H1 (cell line): ENCODE data around the gene ZAP70. TPM values are rescaled to one million over a fixed set of nuclear protein-coding genes. Genes with fewer than 3 reads are reported as not detected.

Source experiments
- CTCF ChIA-PET: fragments of 300-600 bp; sonication (Branson Sonifier 250); formaldehyde crosslinking; loops from one replicate; lab custom pipeline; 2021; ENCODE audit not compliant: partially characterized antibody; lab: Charles Lee
- POLR2A ChIA-PET: fragments of 300-600 bp; sonication (Branson Sonifier 250); formaldehyde crosslinking; loops from one replicate; lab custom pipeline; 2021; ENCODE audit warnings: inconsistent platforms; ENCODE audit not compliant: partially characterized antibody; lab: Charles Lee
- DNase-seq, 2 experiments: peaks; one replicate each; pipeline versions ENCODE4 v3.0.0 to v3.0.0-alpha.2; 2010 to 2022; ENCODE audit warnings: low spot score in 2 of 2, low read depth in 1 of 2, mixed read lengths in 1 of 2
- FAIRE-seq: peaks from 2 replicates; lab custom pipeline; 2011; peaks lifted over from hg19 to GRCh38; lab: Jason Lieb, UNC
- H2AFZ ChIP-seq: 2 replicates; pipeline ENCODE4 v1.8.1; 2012; ENCODE audit warnings: low read length, inconsistent platforms
- H2AK5ac ChIP-seq: 2 replicates; pipeline ENCODE4 v1.6.1; 2013; ENCODE audit warnings: low read depth, low read length
- H2BK120ac ChIP-seq: replicated peaks from 2 replicates; pipeline ENCODE3; 2013; ENCODE audit warnings: low read depth, low read length, inconsistent platforms
- H2BK12ac ChIP-seq: 2 replicates; pipeline ENCODE4 v1.6.1; 2013; ENCODE audit warnings: low read depth, low read length
- H2BK15ac ChIP-seq: 2 replicates; pipeline ENCODE4 v1.6.1; 2013; ENCODE audit warnings: low read length
- H2BK20ac ChIP-seq: 2 replicates; pipeline ENCODE4 v1.6.1; 2013; ENCODE audit warnings: low read length
- H2BK5ac ChIP-seq: 2 replicates; pipeline ENCODE4 v1.6.1; 2013; ENCODE audit warnings: low read depth, low read length
- H3K14ac ChIP-seq: 2 replicates; pipeline ENCODE4 v1.6.1; 2013; ENCODE audit warnings: inconsistent platforms; ENCODE audit not compliant: insufficient read length
- H3K18ac ChIP-seq: 2 replicates; pipeline ENCODE4 v1.6.1; 2013; ENCODE audit warnings: low read length; ENCODE audit errors: extremely low read depth
- H3K23ac ChIP-seq: 2 replicates; pipeline ENCODE4 v1.6.1; 2013; ENCODE audit warnings: inconsistent platforms; ENCODE audit not compliant: insufficient read length
- H3K23me2 ChIP-seq: 2 replicates; pipeline ENCODE4 v1.6.1; 2013; ENCODE audit warnings: low read depth, low read length
- H3K27ac ChIP-seq: 2 replicates; pipeline ENCODE4 v1.6.1; 2011; ENCODE audit warnings: low read depth, low read length, inconsistent platforms
- H3K27me3 ChIP-seq, 4 experiments: replicated peaks in 1 of 4; 1 replicate in 1 of 4; 2 replicates in 3 of 4; pipeline versions ENCODE4 v1.6.1 to v1.8.1; 2011 to 2013; ENCODE audit warnings: low read length in 3 of 4, mild to moderate bottlenecking in 3 of 4, inconsistent platforms in 2 of 4, mixed read lengths in 2 of 4, moderate library complexity in 1 of 4; ENCODE audit not compliant: control insufficient read depth in 3 of 4, insufficient read depth in 3 of 4; ENCODE audit errors: extremely low read depth in 1 of 4
- H3K36me3 ChIP-seq, 4 experiments: 2 replicates each; pipeline versions ENCODE4 v1.6.1 to v1.8.1; 2011 to 2013; ENCODE audit warnings: mild to moderate bottlenecking in 4 of 4, low read length in 3 of 4, moderate library complexity in 2 of 4, control low read depth in 1 of 4, inconsistent platforms in 1 of 4; ENCODE audit not compliant: insufficient read depth in 4 of 4, control insufficient read depth in 2 of 4
- H3K4ac ChIP-seq: replicated peaks from 2 replicates; pipeline ENCODE3; 2013; ENCODE audit warnings: low read length, low read depth, mixed read lengths, inconsistent platforms; ENCODE audit not compliant: insufficient read length
- H3K4me1 ChIP-seq, 4 experiments: replicated peaks in 1 of 4; 1 replicate in 1 of 4; 2 replicates in 3 of 4; pipeline versions ENCODE4 v1.6.1 to v1.8.1; 2011 to 2013; ENCODE audit warnings: low read length in 3 of 4, inconsistent platforms in 2 of 4, mixed read lengths in 1 of 4; ENCODE audit not compliant: insufficient read depth in 4 of 4, control insufficient read depth in 3 of 4
- H3K4me2 ChIP-seq, 2 experiments: 2 replicates each; pipeline versions ENCODE4 v1.6.1 to v1.8.1; 2011 to 2013; ENCODE audit warnings: low read depth in 2 of 2, low read length in 2 of 2, control low read depth in 1 of 2, inconsistent platforms in 1 of 2, mild to moderate bottlenecking in 1 of 2; ENCODE audit not compliant: insufficient read depth in 1 of 2
- H3K4me3 ChIP-seq, 4 experiments: fragments of 200-600, 300-600 bp in 1 of 4; sonication (generic), shearing (Covaris generic), sonication (Bioruptor Twin) in 1 of 4; 2 replicates each; pipeline versions ENCODE4 v1.5.1 to v1.8.1; 2011 to 2016; ENCODE audit warnings: low read length in 4 of 4, low read depth in 3 of 4, control low read depth in 2 of 4, inconsistent platforms in 2 of 4, mild to moderate bottlenecking in 2 of 4, mixed read lengths in 1 of 4, moderate library complexity in 1 of 4; ENCODE audit not compliant: insufficient read depth in 2 of 4; ENCODE audit errors: extremely low read depth in 1 of 4
- H3K56ac ChIP-seq: replicated peaks from 2 replicates; pipeline ENCODE3; 2013; ENCODE audit warnings: low read depth, mild to moderate bottlenecking, mixed read lengths, low read length, inconsistent platforms; ENCODE audit not compliant: insufficient read length
- H3K79me1 ChIP-seq: 2 replicates; pipeline ENCODE4 v1.6.1; 2013; ENCODE audit warnings: low read depth, low read length, control low read depth
- H3K79me2 ChIP-seq, 2 experiments: 2 replicates each; pipeline versions ENCODE4 v1.6.1 to v1.8.1; 2012 to 2013; ENCODE audit warnings: low read length in 2 of 2, mild to moderate bottlenecking in 2 of 2, inconsistent platforms in 1 of 2; ENCODE audit not compliant: insufficient read depth in 2 of 2, control insufficient read depth in 1 of 2
- H3K9ac ChIP-seq, 4 experiments: replicated peaks in 1 of 4; 1 replicate in 1 of 4; 2 replicates in 3 of 4; pipeline versions ENCODE4 v1.6.1 to v1.8.1; 2011 to 2013; ENCODE audit warnings: low read depth in 3 of 4, low read length in 3 of 4, control low read depth in 2 of 4, mild to moderate bottlenecking in 2 of 4, moderate library complexity in 2 of 4, inconsistent platforms in 1 of 4; ENCODE audit errors: extremely low read depth in 1 of 4
- H3K9me3 ChIP-seq, 2 experiments: 2 replicates each; pipeline versions ENCODE4 v1.6.1 to v1.8.1; 2012 to 2013; ENCODE audit warnings: mild to moderate bottlenecking in 2 of 2, moderate library complexity in 2 of 2, control low read depth in 1 of 2, inconsistent platforms in 1 of 2, low read depth in 1 of 2, low read length in 1 of 2, mixed read lengths in 1 of 2; ENCODE audit not compliant: insufficient read depth in 2 of 2
- H4K20me1 ChIP-seq, 2 experiments: replicated peaks in 1 of 2; 2 replicates each; pipeline versions ENCODE3 to v1.8.1; 2011 to 2013; ENCODE audit warnings: inconsistent platforms in 2 of 2, low read length in 2 of 2, mild to moderate bottlenecking in 1 of 2; ENCODE audit not compliant: insufficient read depth in 2 of 2, control insufficient read depth in 1 of 2
- H4K5ac ChIP-seq: 2 replicates; pipeline ENCODE4 v1.6.1; 2013; ENCODE audit warnings: low read length, low read depth, mixed read lengths, inconsistent platforms; ENCODE audit not compliant: insufficient read length
- H4K8ac ChIP-seq: 2 replicates; pipeline ENCODE4 v1.8.0; 2013; ENCODE audit warnings: mild to moderate bottlenecking, moderate library complexity, low read length, inconsistent platforms; ENCODE audit not compliant: insufficient read depth; ENCODE audit errors: extremely low read depth
- H4K91ac ChIP-seq: replicated peaks from 2 replicates; pipeline ENCODE3; 2013; ENCODE audit warnings: low read length, mixed read lengths, inconsistent platforms; ENCODE audit not compliant: insufficient read length
- CBX8 ChIP-seq: fragments of 300-800, 300-1000 bp; sonication (generic); IDR thresholded peaks from 2 replicates; pipeline ENCODE4 v1.7.1; 2016; ENCODE audit warnings: low read depth, low read length, borderline replicate concordance
- CHD1 ChIP-seq: IDR thresholded peaks from 2 replicates; pipeline ENCODE4 v1.6.1; 2012; ENCODE audit warnings: low read depth, low read length, improper control_type of control experiment
- TAF1 ChIP-seq: IDR thresholded peaks from 2 replicates; pipeline ENCODE4 v1.6.1; 2011; ENCODE audit warnings: mild to moderate bottlenecking, low read depth, low read length
- WGBS, 2 experiments: shearing (Covaris generic) in 1 of 2; methylation state at CpG; one replicate each; pipeline versions ENCODE4 v1.1.6 to v1.1.7; 2013 to 2015; ENCODE audit warnings: low lambda C conversion rate in 2 of 2, mixed read lengths in 2 of 2, inconsistent platforms in 1 of 2, low coverage in 1 of 2, missing lambda C conversion rate in 1 of 2; ENCODE audit not compliant: insufficient replicate concordance in 2 of 2, insufficient coverage in 1 of 2, insufficient read length in 1 of 2; ENCODE audit errors: extremely low coverage in 1 of 2, missing lambda C conversion rate in 1 of 2; 5-methylcytosine and 5-hydroxymethylcytosine counted together
- polyA plus RNA-seq, 7 experiments: library from polyadenylated mRNA; depleted of rRNA in 3 of 7; stranded (reverse) in 5 of 7; unstranded in 2 of 7; fragments of >200 nt in 5 of 7; fragments of 200-250 nt in 2 of 7; gene quantifications; 1 replicate in 5 of 7; 2 replicates in 1 of 7; 4 replicates in 1 of 7; pipeline versions ENCODE4 v1.2.1 to v1.2.3, GENCODE V29; 2011 to 2013; ENCODE audit warnings: missing spikeins in 2 of 7, mixed read lengths in 2 of 7
- total RNA-seq: library from RNA; stranded (reverse); fragmentation: NEBNext Ultra II Directional; extraction: Animal tissue kit (Norgen Biotek cat#: 25700); gene quantifications from 2 replicates; pipeline ENCODE4 v1.2.1, GENCODE V29; 2021

Gene ZAP70
- total and polyA plus RNA-seq, 2 of the 8 experiments (the other 6 are each of a cell fraction or from before 2014, with no cell fraction given) = 0.15 TPM; not detected in 1

DNA sequence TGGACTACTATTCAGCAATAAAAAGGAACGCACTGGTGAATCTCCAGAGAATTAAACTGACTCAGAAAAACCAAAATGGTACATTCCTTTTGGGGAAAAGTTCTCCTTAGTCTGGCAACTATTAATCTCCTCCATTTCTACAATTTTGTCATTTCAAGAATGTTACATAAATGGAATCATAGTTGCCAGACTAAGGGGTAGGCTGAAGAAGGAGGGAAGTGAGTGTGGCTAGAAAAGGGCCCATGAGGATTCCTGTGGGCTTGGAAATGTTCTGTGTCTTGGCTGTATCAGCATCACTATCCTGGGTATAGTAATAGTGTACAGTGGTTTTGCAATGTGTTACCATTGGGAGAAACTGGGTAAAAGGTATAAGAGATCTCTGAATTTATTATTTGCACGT, 72.4 kb downstream of the ZAP70 start:
- H3K79me1 ChIP-seq = no peaks in the 10 kb centered on the region; the same call in 1 of the 2 replicates
- H3K14ac ChIP-seq = no peak overlapping the region
- H4K91ac ChIP-seq = no peak overlapping the region
- no peak overlapping the region for H2BK12ac ChIP-seq
- POLR2A ChIA-PET = no interaction called here
- H2BK5ac ChIP-seq = no peak overlapping the region
- CTCF ChIA-PET = interaction anchor here (1.7 to 2.5 kb wide), 2 partner anchors 12 to 21 kb away, joined by 4 to 17 read pairs; no protein-coding TSS in a partner anchor
- no peak overlapping the region for H3K4me3 ChIP-seq
- no peaks in the 10 kb centered on the region for H3K23me2 ChIP-seq
- FAIRE-seq (no peak), DNase-seq (no peak)
- H2AK5ac ChIP-seq = no peak overlapping the region
- H3K23ac ChIP-seq = no peak overlapping the region
- no peaks in the 10 kb centered on the region; a peak in 2 of 7 replicates for H3K27me3 ChIP-seq
- H3K9me3 ChIP-seq = no peaks in the 10 kb centered on the region
- no peak overlapping the region for H3K56ac ChIP-seq
- H3K4me2 ChIP-seq = no peak overlapping the region
- no peak overlapping the region for H4K8ac ChIP-seq
- WGBS, 2 experiments = 91% methylated on average over 2 of the region's 2 CpGs; no CpG with 5 or more reads in 1 of the 2 experiments
- no peaks in the 10 kb centered on the region for H3K79me2 ChIP-seq
- no peak overlapping the region for H2BK15ac ChIP-seq
- H3K9ac ChIP-seq = no peak overlapping the region
- H2AFZ ChIP-seq = no peak overlapping the region
- no peak for TF ChIP-seq CHD1
- no peak for TF ChIP-seq TAF1
- no peak for TF ChIP-seq CBX8
- no peak overlapping the region for H3K18ac ChIP-seq
- no peak overlapping the region for H4K5ac ChIP-seq
- no peak overlapping the region for H2BK20ac ChIP-seq
- H2BK120ac ChIP-seq = no peak overlapping the region
- H3K36me3 ChIP-seq = 0 out of 8 replicates have a peak, but pooled peaks cover 0 to 2% (median 0%) of the 10 kb centered on the region in 4 experiments
- H3K4ac ChIP-seq = no peak overlapping the region
- H4K20me1 ChIP-seq = no peaks in the 10 kb centered on the region
- H3K4me1 ChIP-seq = no peaks in the 10 kb centered on the region; a peak in 1 of 7 replicates
- no peak overlapping the region for H3K27ac ChIP-seq
